GM21390 (cell line): ENCODE results near the gene SMOC2.

Experiments used
- ATAC-seq: cut with Tn5 transposase; IDR thresholded peaks from one replicate; pipeline ENCODE4 v1.9.1; 2021; ENCODE audit not compliant: unreplicated experiment

Gene SMOC2

GRCh38 chr6:168618546-168619315, 177.7 kb downstream of the SMOC2 start:
- no peak for ATAC-seq

- no peak for ATAC-seq
Measured at GRCh38 chr6:168619560-168620314, 178.8 kb downstream of the SMOC2 start.

DNA sequence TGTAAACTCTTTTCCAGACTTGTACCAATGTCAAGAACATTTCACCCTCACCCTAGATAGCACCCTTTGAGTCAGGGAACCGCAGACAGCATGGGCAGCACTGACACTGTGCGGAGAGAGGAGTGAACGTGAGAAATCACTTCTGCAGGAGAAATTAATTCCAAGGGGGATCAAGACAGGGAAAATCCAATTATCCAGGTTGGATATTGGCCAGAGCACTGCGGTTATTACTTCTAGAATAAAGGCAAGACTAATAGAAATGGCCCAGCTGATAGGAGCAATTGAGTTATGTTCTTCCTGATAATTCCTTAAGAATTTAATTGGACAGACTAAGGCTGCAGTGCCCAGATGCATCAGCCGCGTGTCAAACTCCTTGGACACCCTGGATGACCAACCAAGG, 179.6 kb downstream of the SMOC2 start:
- ATAC-seq = no peak

- no peak for ATAC-seq
Measured at GRCh38 chr6:168623736-168624135, 182.8 kb downstream of the SMOC2 start.

DNA sequence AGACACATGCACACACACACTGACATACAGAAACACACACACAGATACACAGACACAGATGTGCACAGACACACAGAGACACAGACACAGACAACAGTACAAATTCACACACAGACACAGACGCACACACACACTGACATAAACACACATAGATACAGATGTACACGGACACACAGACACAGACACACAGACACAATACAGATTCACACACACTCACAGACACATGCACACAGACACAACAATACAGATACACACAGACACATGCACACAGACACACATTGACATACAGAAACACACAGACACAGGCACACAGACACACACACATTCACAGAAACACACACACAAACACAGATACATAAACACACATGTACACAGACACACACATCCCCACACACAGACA, 183.6 kb downstream of the SMOC2 start:
- no peak for ATAC-seq

- ATAC-seq = no peak
Measured at GRCh38 chr6:168624948-168625347, 184.0 kb downstream of the SMOC2 start.

DNA sequence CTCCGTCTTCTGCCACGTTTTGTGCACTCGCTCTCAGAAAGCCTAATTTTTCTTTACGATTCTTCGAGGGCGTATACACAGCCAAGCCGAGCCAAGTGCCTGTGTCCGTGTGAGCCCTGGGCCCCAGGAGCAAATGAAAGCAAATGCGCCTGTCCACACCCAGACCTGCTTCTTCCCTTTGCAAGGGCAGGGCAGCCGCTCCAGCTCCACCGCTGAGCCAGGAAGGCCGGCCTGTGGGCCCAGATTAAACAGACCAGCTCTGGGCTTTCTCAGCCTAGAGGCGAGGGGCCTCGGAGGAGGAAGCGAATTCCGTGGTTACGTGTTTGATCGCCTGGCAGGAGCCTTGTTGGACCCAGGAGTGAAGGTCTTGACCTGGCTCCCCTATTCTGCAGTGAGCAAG, 184.6 kb downstream of the SMOC2 start:
- no peak for ATAC-seq

DNA sequence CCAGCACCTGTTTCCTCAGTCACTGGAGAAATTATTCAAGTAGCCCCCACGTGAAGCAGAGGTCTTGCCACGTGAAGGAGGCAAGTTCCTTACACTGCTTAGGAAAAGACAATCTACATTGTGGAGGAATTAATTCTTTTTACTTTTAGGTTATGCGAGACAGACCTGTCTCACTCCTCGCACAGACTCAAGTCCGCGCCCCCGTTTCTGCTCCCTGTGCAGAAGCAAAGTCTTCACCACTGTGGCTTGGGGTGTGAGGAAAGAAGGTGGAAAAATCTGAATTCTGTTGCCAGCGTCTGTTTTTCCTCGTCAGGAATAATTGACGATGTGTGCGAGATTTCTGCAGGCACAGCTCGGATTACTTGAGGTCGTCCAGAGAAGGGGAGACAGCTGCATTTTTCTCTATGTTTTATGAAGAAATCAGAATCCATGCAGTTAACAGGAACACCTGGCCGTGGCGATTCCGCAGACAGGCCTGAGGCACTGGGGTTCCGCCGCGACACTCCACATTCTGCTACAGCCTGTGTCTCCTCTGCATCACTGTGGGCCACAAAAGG, 185.1 kb downstream of the SMOC2 start:
- ATAC-seq = no peak

GRCh38 chr6:168627506-168628175, 186.7 kb downstream of the SMOC2 start:
- ATAC-seq = no peak

DNA sequence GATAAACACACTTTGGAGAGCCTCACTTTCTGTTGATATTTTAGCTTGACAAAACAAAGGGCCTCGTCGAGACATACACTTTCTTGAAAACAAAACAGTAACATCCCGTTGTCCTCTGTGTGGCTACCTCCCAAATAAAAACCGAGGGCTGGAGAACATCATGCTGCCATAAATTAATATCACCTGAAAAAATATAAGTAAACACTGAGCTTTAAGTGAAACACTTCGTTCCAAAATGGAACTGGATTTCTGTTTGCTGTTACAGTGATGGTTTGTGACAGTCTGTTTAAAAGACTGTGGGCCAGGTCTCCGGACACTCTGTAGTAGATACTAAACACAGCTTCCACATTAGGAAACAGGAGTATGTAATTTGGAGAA, 187.2 kb downstream of the SMOC2 start:
- no peak for ATAC-seq

GRCh38 chr6:168628732-168629245, 187.8 kb downstream of the SMOC2 start:
- ATAC-seq = no peak

GRCh38 chr6:168631564-168631963, 190.6 kb downstream of the SMOC2 start:
- ATAC-seq = no peak

- ATAC-seq = no peak
Measured at GRCh38 chr6:168632694-168633093, 191.7 kb downstream of the SMOC2 start.

- ATAC-seq = no peak
Measured at GRCh38 chr6:168634541-168635328, 193.8 kb downstream of the SMOC2 start.

DNA sequence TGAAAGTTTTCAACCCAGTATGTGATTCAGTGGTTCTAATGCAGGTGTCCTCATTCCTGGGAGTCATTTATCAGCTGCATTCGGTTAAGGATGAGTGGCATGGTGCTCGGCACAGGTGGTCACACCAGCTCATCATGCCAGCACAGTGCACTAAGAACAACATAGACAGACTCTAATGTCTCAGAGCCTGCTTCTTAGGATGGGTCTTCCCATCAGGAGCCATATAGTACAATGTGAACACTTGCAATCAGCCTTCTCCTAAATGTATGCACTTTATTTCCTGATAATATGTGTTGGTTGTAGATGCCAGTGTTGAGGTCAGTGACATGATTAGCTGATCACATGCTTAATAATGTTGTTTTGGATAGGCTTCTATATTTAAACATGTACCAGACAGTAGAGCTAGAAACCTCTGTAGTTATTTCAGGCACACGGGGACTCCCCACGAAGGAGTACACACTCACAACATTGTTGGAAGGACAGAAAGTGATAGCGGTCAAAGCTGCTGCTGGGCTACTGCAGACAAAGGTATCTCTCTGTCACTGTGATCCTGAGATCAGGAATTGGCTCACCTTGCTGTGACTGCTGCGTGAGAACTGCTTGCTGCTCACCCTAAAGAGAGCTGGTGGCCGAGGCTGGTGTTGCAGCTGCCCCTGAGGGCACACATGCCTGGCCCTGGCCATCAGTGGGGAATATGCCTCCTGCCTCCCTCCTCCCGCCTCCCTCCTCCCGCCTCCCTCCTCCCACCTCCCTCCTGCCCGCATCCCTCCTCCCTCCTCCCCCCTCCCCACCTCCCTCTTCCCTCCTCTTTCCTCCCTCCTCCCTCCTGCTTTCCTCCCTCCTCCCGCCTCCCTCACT, 195.4 kb downstream of the SMOC2 start:
- no peak for ATAC-seq

GRCh38 chr6:168637834-168638233, 196.8 kb downstream of the SMOC2 start:
- ATAC-seq = no peak

- ATAC-seq = no peak
Measured at GRCh38 chr6:168638468-168639271, 197.7 kb downstream of the SMOC2 start.

DNA sequence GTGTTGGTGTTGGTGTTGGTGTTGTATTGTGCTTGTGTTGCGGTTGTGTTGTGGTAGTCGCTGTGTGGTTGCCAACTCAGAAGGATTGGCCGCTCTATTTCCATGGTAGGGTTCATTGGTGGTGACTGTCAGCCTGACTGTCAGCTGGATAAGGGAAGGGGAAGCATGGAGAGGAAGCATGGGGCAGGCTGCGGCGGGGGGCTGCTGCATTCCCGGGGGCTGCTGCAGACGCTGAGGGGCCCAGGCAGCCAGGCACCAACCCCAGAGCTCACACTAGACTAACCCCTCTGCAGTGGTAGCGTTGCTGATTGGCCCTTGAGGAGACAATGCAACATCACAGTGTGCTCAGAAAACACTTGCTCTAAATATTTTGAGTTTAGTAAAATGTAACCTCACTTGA, 199.2 kb downstream of the SMOC2 start:
- no peak for ATAC-seq

DNA sequence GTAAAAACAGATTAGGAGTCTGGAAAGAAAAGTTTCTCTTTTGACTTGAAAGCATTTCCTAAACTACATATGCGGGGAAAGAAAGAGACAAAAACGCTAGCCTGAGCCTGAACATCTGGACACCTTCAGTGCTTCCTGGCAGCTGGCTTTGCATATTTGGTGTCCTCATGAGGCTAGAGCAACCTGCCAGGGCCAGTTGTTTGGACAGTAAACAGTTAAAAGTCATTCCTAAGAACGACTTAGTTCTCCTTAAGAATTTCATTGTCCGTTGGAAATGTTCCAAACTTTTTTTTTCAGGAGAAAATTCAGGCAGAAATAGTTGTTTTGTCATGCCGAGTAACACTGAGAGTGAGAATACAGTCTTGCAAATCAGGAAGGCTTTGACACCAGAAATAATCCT, 199.8 kb downstream of the SMOC2 start:
- ATAC-seq = no peak
